Stimulated activated naive CD4-positive, alpha-beta T cell treated with Interleukin-2 at 50 U/mL for 16 hours (primary cell): ENCODE data around the gene RANBP1.

Experiments used
- DNase-seq: peaks from one replicate; lab custom pipeline; 2025; lab: John Stamatoyannopoulos, UW

RANBP1 gene

GRCh38 chr22:20173246-20173645 is 57.3 kb downstream of the RANBP1 start:
- DNase-seq = no peak

- no peak for DNase-seq
Measured at GRCh38 chr22:20173772-20174171, 57.9 kb downstream of the RANBP1 start.

- no peak for DNase-seq
Measured at GRCh38 chr22:20174785-20175596, 59.1 kb downstream of the RANBP1 start.

- DNase-seq = no peak
Measured at GRCh38 chr22:20175597-20175900, 59.6 kb downstream of the RANBP1 start.

- no peak for DNase-seq
Measured at GRCh38 chr22:20176421-20177085, 60.6 kb downstream of the RANBP1 start.
